GM12878 (cell line): Measurements from ENCODE around the gene RANBP3.

ENCODE experiments used
- BRCA1 ChIP-seq: IDR thresholded peaks from 2 replicates; pipeline ENCODE4 v1.6.1; 2011; ENCODE audit warnings: low read depth, low read length, improper control_type of control experiment
- CBX3 ChIP-seq: fragments of 200-600 bp; sonication (generic); IDR thresholded peaks from 2 replicates; pipeline ENCODE4 v1.6.1; 2016; ENCODE audit warnings: low read depth, borderline replicate concordance
- CHD2 ChIP-seq: IDR thresholded peaks from 2 replicates; pipeline ENCODE4 v1.6.1; 2011; ENCODE audit warnings: low read depth, low read length, improper control_type of control experiment, borderline replicate concordance
- CTCF ChIP-seq, 3 experiments: IDR thresholded peaks in 2 of 3; conservative IDR thresholded peaks in 1 of 3; 2 replicates each; pipeline ENCODE4 v1.5.1; 2011; ENCODE audit warnings: low read depth in 3 of 3, low read length in 3 of 3, mild to moderate bottlenecking in 3 of 3, control low read depth in 2 of 3, moderate library complexity in 2 of 3, inconsistent platforms in 1 of 3, mixed read lengths in 1 of 3; ENCODE audit not compliant: control insufficient read depth in 2 of 3, insufficient read depth in 1 of 3; ENCODE audit errors: extremely low read depth in 1 of 3
- EP300 ChIP-seq, 2 experiments: fragments of 150-350 bp in 1 of 2; IDR thresholded peaks; 2 replicates each; pipeline ENCODE4 v1.6.1; 2011 to 2012; ENCODE audit warnings: low read depth in 2 of 2, low read length in 2 of 2, borderline replicate concordance in 1 of 2, improper control_type of control experiment in 1 of 2, inconsistent platforms in 1 of 2; ENCODE audit not compliant: control insufficient read depth in 1 of 2
- EZH2 ChIP-seq: IDR thresholded peaks from 2 replicates; pipeline ENCODE4 v1.6.1; 2012; ENCODE audit warnings: low read depth, mild to moderate bottlenecking, control low read depth, inconsistent platforms, low read length, borderline replicate concordance; ENCODE audit not compliant: control insufficient read depth
- FOXM1 ChIP-seq: IDR thresholded peaks from 2 replicates; pipeline ENCODE4 v1.6.1; 2012; ENCODE audit warnings: low read depth, mild to moderate bottlenecking, inconsistent platforms, low read length, moderate library complexity
- HCFC1 ChIP-seq: fragments of 150-350 bp; IDR thresholded peaks from 2 replicates; pipeline ENCODE4 v1.6.1; 2014; ENCODE audit warnings: low read length
- KDM1A ChIP-seq: fragments of 200-600 bp; sonication (generic); IDR thresholded peaks from 2 replicates; pipeline ENCODE4 v1.6.1; 2016; ENCODE audit warnings: borderline replicate concordance
- PAX5 ChIP-seq: IDR thresholded peaks from 2 replicates; pipeline ENCODE4 v1.6.1; 2011; ENCODE audit warnings: low read depth, low read length, borderline replicate concordance
- ZBTB33 ChIP-seq: fragments of 450-650 bp; IDR thresholded peaks from 2 replicates; pipeline ENCODE4 v1.6.1; 2017; ENCODE audit warnings: mild to moderate bottlenecking
- TF ChIP-seq, protein P1 (sequence below): IDR thresholded peaks from 2 replicates; pipeline ENCODE4 v1.6.1; 2012; ENCODE audit warnings: low read depth, low read length, improper control_type of control experiment
- TF ChIP-seq, protein P2 (sequence below): fragments of 450-650 bp; formaldehyde crosslinking; IDR thresholded peaks from 2 replicates; pipeline ENCODE4 v1.4.0; 2022; ENCODE audit warnings: mild to moderate bottlenecking, moderate library complexity

DNA sequence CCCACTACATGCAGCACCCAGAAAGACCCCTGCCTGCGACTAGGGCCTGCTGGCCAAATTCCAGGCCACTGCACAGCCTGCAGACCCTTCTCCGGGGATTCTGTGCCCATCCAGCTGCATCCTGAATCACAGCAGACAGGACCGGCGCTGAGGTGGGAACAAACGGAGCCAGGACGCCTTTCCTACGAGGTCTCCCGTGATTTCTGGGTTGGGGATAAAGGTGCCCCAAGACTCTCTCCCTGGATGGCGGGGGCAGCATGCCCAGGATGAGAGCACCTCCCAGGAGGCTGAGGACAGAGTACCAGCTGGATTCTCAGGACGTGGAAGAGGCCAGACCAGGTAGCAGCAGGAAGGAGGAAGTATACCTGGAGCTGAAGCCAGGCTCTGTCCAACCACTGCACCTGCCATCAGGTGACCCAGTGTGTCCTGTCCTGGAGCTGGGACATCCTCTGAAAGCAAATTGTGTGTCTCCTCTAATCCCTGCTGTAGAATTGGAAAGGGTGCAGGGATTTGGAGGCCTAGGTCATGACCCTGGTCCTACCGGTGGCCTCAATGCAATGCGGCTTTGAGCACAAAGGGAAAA lies 104.2 kb downstream of the RANBP3 start:
- TF ChIP-seq, protein P1, sequence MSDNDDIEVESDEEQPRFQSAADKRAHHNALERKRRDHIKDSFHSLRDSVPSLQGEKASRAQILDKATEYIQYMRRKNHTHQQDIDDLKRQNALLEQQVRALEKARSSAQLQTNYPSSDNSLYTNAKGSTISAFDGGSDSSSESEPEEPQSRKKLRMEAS = no peak
- no peak for TF ChIP-seq BRCA1
- no peak for TF ChIP-seq HCFC1
- TF ChIP-seq CTCF (IDR thresholded peaks at IDR 0.05 in 2 of 3, conservative IDR thresholded peaks at IDR 0.05 in 1 of 3; ENCODE audit: control insufficient read depth in 2 of 3, extremely low read depth in 1 of 3, insufficient read depth in 1 of 3, low read depth in 3 of 3, low read length in 3 of 3) = no peak
- no peak for TF ChIP-seq EZH2
- TF ChIP-seq ZBTB33 = no peak
- no peak for TF ChIP-seq FOXM1
- TF ChIP-seq EP300 (IDR thresholded peaks at IDR 0.05; ENCODE audit: borderline replicate concordance in 1 of 2, control insufficient read depth in 1 of 2, low read depth in 2 of 2, low read length in 2 of 2) = no peak
- TF ChIP-seq CHD2 = no peak
- TF ChIP-seq KDM1A = no peak
- TF ChIP-seq, protein P2, sequence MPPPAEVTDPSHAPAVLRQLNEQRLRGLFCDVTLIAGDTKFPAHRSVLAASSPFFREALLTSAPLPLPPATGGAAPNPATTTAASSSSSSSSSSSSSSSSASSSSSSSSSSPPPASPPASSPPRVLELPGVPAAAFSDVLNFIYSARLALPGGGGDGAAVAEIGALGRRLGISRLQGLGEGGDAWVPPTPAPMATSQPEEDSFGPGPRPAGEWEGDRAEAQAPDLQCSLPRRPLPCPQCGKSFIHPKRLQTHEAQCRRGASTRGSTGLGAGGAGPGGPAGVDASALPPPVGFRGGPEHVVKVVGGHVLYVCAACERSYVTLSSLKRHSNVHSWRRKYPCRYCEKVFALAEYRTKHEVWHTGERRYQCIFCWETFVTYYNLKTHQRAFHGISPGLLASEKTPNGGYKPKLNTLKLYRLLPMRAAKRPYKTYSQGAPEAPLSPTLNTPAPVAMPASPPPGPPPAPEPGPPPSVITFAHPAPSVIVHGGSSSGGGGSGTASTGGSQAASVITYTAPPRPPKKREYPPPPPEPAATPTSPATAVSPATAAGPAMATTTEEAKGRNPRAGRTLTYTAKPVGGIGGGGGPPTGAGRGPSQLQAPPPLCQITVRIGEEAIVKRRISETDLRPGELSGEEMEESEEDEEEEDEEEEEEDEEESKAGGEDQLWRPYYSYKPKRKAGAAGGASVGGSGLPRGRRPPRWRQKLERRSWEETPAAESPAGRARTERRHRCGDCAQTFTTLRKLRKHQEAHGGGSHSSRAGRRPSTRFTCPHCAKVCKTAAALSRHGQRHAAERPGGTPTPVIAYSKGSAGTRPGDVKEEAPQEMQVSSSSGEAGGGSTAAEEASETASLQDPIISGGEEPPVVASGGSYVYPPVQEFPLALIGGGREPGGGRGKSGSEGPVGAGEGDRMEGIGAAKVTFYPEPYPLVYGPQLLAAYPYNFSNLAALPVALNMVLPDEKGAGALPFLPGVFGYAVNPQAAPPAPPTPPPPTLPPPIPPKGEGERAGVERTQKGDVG (CRISPR knock-in tag) = no peak
- no peak for TF ChIP-seq CBX3
- TF ChIP-seq PAX5 = no peak
